MM.1S (cell line): Measurements from ENCODE around the gene MAGI3.

Source experiments
- EZH2phosphoT487 ChIP-seq: fragments of 300-600 bp; sonication (generic); IDR thresholded peaks from 2 replicates; pipeline ENCODE4 v1.6.1; 2018; ENCODE audit warnings: antibody characterized with exemption, low read length
- TF ChIP-seq, protein P1 (sequence below): fragments of 300-600 bp; sonication (generic); IDR thresholded peaks from 2 replicates; pipeline ENCODE4 v1.5.1; 2016; ENCODE audit warnings: antibody characterized with exemption, low read length, mixed read lengths

DNA sequence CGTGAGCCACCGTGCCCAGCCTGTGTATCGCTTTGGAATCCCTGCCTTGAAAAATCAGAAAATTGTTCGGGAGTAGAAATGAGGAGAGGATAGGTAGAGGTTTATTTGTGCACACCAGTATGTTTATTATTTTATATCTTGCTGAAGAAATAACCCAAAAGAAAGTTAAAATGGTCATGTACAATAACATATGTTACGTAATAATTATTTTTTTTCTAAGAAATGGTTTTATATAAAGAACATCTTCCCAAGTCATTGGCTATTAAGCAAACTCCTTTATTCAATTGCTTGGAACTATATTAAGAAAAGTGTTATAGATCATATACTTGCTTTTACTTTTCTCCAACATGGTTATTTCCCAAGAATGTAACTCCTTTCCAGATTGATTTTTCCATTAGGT is 197.2 kb downstream of the MAGI3 start:
- TF ChIP-seq, protein P1, sequence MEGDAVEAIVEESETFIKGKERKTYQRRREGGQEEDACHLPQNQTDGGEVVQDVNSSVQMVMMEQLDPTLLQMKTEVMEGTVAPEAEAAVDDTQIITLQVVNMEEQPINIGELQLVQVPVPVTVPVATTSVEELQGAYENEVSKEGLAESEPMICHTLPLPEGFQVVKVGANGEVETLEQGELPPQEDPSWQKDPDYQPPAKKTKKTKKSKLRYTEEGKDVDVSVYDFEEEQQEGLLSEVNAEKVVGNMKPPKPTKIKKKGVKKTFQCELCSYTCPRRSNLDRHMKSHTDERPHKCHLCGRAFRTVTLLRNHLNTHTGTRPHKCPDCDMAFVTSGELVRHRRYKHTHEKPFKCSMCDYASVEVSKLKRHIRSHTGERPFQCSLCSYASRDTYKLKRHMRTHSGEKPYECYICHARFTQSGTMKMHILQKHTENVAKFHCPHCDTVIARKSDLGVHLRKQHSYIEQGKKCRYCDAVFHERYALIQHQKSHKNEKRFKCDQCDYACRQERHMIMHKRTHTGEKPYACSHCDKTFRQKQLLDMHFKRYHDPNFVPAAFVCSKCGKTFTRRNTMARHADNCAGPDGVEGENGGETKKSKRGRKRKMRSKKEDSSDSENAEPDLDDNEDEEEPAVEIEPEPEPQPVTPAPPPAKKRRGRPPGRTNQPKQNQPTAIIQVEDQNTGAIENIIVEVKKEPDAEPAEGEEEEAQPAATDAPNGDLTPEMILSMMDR = no peak
- TF ChIP-seq EZH2phosphoT487 = no peak
